Measurements from ENCODE around the gene CS.

The CS gene

DNA sequence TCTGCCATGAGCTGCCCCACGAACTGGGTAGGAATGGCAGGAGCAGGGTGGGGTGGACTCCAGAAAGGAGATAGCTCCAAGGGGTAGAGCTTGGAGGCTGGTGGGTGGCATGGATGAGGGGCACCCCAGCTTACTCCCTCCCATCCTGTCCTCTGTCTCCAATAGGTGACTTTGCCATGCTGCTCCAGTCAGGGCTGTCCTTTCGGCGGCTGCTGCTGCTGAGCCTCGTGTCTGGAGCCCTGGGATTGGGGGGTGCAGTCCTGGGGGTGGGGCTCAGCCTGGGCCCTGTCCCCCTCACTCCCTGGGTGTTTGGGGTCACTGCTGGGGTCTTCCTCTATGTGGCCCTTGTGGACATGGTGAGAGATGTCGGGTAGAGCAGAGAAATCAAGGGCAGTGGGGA lies 63.1 kb downstream of the CS start:
- H3K27me3 ChIP-seq (ENCODE audit: insufficient read depth, low read length): no peaks in the 10 kb centered on the region
- H3K36me3 ChIP-seq (ENCODE audit: insufficient read depth, low read depth, low read length): peaks cover 33% of the 10 kb centered on the region
- H3K4me3 ChIP-seq (ENCODE audit: low read length): no peak overlapping the region
- H3K9ac ChIP-seq (ENCODE audit: low read depth, low read length): no peak overlapping the region
- H3K4me1 ChIP-seq (ENCODE audit: insufficient read depth, low read length): no peaks in the 10 kb centered on the region
- no peaks in the 10 kb centered on the region for H3K9me3 ChIP-seq (ENCODE audit: insufficient read depth, low read depth, low read length)
- no peak overlapping the region for H3K27ac ChIP-seq (ENCODE audit: low read length)

DNA sequence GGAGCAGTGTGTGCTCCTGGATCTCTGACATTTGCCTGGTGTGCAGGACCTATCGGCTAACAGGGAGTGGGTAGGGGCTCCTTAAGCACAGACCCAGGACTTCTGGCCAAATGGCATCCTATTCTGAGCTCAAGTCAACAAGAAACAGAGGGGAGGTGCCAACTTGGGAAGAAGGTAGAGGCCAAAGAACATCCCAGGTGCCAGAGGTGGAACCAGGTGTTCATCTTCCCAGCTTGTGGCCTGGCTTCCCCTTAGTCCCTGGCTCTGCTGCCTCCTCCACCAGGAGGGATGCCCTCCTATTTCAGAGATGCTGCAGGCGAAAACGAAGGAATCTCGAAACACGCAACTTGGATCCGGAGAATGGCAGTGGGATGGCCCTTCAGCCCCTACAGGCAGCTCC lies 64.0 kb downstream of the CS start:
- H3K4me3 ChIP-seq (ENCODE audit: low read length): no peak overlapping the region
- no peaks in the 10 kb centered on the region for H3K4me1 ChIP-seq (ENCODE audit: insufficient read depth, low read length)
- no peak overlapping the region for H3K9ac ChIP-seq (ENCODE audit: low read depth, low read length)
- H3K27ac ChIP-seq (ENCODE audit: low read length): no peak overlapping the region
- H3K9me3 ChIP-seq (ENCODE audit: insufficient read depth, low read depth, low read length): no peaks in the 10 kb centered on the region
- H3K36me3 ChIP-seq (ENCODE audit: insufficient read depth, low read depth, low read length): peaks cover 24% of the 10 kb centered on the region
- H3K27me3 ChIP-seq (ENCODE audit: insufficient read depth, low read length): no peaks in the 10 kb centered on the region

DNA sequence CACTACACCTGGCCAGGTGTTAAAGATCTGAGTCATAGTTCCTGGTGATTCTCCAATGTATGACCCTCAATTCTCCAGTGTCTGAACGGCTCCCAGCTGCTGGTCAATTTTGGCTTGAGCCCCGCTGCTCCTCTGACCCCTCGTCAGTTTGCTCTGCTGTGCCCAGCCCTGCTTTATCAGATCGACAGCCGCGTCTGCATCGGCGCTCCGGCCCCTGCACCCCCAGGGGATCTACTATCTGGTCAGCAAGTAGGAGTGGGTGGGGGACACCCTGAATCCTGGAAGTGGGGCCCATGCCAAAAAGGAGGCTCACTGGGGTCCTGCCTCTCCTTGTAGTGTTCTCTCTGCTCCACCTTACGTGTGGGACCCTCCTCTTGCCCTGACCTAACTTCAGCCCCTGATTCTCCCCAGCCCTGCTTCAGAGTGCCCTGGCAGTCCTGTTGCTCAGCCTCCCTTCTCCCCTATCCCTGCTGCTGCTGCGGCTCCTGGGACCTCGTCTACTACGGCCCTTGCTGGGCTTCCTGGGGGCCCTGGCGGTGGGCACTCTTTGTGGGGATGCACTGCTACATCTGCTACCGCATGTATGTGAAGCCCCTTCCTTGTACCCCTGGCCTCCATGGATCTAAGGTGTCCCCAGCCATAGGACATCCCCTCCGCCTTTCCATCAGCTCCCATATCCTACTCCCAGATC lies 65.2 kb downstream of the CS start:
- H3K9me3 ChIP-seq (ENCODE audit: insufficient read depth, low read depth, low read length): no peaks in the 10 kb centered on the region
- H3K9ac ChIP-seq (ENCODE audit: low read depth, low read length): no peak overlapping the region
- no peaks in the 10 kb centered on the region for H3K27me3 ChIP-seq (ENCODE audit: insufficient read depth, low read length)
- H3K4me3 ChIP-seq (ENCODE audit: low read length): no peak overlapping the region
- no peak overlapping the region for H3K27ac ChIP-seq (ENCODE audit: low read length)
- H3K4me1 ChIP-seq (ENCODE audit: insufficient read depth, low read length): no peaks in the 10 kb centered on the region; the same call in 1 of the 2 replicates
- H3K36me3 ChIP-seq (ENCODE audit: insufficient read depth, low read depth, low read length): peaks cover 12% of the 10 kb centered on the region; the same call in 1 of the 2 replicates

DNA sequence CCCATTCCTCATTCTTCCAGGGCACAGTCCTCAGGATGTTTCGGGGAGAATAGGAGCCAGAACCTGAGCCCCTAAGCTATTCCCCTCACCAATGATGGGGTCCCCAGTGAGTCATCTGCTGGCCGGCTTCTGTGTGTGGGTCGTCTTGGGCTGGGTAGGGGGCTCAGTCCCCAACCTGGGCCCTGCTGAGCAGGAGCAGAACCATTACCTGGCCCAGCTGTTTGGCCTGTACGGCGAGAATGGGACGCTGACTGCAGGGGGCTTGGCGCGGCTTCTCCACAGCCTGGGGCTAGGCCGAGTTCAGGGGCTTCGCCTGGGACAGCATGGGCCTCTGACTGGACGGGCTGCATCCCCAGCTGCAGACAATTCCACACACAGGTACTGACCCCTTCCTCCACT lies 68.9 kb downstream of the CS start:
- Histone ChIP-seq H3K4me3 (ENCODE audit: low read length) (no peak overlapping the region), H3K9me3 (ENCODE audit: insufficient read depth, low read depth, low read length) (no peaks in the 10 kb centered on the region), H3K9ac (ENCODE audit: low read depth, low read length) (no peak overlapping the region), H3K4me1 (ENCODE audit: insufficient read depth, low read length) (no peaks in the 10 kb centered on the region; the same call in 1 of the 2 replicates), H3K27me3 (ENCODE audit: insufficient read depth, low read length) (no peaks in the 10 kb centered on the region), H3K27ac (ENCODE audit: low read length) (no peak overlapping the region), H3K36me3 (ENCODE audit: insufficient read depth, low read depth, low read length) (peaks cover 7% of the 10 kb centered on the region; the same call in 1 of the 2 replicates)

DNA sequence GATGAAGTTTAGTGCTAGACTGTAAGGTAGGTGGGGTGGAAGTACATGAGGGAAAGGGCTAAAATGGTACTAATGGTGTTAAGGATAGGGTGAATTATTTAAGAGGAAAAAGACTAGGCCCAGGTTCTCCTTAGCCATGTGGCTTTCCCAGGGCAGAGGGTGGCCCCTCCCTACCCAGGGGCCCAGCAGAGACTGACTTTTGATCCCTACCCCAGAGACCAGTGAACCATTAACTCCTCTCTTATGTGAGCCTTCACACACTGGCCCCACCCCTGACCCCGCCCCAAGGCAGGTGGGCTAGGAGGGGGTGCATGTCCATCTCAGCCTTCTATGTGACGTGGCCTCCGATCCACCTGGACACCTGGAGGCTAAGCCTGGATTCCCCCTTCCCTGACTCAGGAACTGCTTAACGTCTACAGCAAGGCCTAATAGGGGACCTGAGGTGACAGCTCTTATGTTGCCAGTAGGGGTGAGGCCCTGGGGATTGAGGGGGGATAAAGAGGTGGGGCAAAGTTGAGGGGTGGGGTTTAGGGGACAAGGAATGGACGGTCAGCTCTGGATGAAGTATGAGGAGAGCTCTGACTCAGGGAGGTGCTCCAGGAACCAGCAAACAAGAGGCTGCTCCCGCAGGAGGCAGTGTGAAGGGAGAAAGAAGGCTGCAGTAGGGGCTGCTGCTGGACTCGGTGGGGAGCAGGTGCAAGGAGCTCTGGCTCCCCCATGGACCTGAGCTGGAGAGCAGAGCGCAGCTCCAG lies 69.5 kb downstream of the CS start:
- peaks cover 8% of the 10 kb centered on the region; the same call in 1 of the 2 replicates for H3K36me3 ChIP-seq (ENCODE audit: insufficient read depth, low read depth, low read length)
- H3K4me1 ChIP-seq (ENCODE audit: insufficient read depth, low read length): no peaks in the 10 kb centered on the region; the same call in 1 of the 2 replicates
- no peaks in the 10 kb centered on the region for H3K9me3 ChIP-seq (ENCODE audit: insufficient read depth, low read depth, low read length)
- no peak overlapping the region for H3K9ac ChIP-seq (ENCODE audit: low read depth, low read length)
- H3K27me3 ChIP-seq (ENCODE audit: insufficient read depth, low read length): no peaks in the 10 kb centered on the region
- no peak overlapping the region for H3K4me3 ChIP-seq (ENCODE audit: low read length)
- H3K27ac ChIP-seq (ENCODE audit: low read length): no peak overlapping the region

DNA sequence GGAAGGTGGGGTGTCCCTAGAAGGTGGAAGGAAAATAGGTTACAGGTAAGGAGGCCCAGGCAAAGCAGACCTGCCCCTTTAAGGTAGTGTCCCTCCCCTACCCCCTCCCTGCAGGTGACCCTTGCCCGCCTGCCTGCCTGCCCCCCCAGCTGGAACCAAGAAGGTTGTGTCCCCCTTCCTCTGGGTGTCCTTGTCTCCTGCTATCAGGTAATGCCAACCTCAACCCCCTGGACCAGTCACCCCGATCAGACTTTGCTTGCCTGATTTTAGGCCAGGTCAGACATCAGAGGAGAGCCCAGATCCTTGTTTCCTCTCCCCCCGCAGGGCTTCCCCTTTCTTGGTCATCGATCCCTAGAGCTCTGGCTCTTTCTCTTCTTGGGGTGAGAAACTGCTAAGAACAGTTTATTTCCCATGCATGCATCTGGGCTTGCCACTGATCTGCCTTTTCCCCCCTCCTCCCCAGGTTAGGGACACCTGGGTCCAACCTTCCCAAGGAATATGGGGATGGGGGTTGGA lies 70.2 kb downstream of the CS start, which contains the start of gene SLC39A5:
SLC39A5 (plus strand) TSS at position 136 of the 516 bp plus-strand sequence. CDS start 1,224 bp downstream, outside the sequence.
- Histone ChIP-seq H3K27me3 (ENCODE audit: insufficient read depth, low read length) (no peaks in the 10 kb centered on the region), H3K4me1 (ENCODE audit: insufficient read depth, low read length) (no peaks in the 10 kb centered on the region; the same call in 1 of the 2 replicates), H3K9me3 (ENCODE audit: insufficient read depth, low read depth, low read length) (no peaks in the 10 kb centered on the region), H3K4me3 (ENCODE audit: low read length) (no peak within 1 kb of the TSS), H3K9ac (ENCODE audit: low read depth, low read length) (no peak within 1 kb of the TSS), H3K27ac (ENCODE audit: low read length) (no peak within 1 kb of the TSS), H3K36me3 (ENCODE audit: insufficient read depth, low read depth, low read length) (peaks cover 10% of the 10 kb centered on the region; the same call in 1 of the 2 replicates)

DNA sequence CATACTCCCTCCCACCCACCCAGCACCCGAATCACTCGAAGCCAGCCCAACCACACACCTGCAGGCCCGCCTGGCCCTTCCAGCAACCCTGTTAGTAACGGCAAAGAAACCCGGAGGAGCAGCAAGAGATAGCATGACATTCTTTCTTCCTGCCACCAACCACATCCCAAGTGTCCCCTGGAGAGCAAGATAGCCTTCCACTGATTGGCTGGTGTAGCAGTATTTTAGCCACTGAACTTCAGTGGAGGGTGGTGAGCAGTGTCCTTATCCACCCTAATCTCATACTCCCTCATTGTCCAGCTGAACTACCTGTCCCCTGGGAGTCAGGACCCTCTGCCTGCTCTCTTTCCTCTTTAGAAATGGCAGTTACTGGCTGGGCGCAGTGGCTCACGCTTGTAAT lies 71.0 kb downstream of the CS start:
- H3K4me3 ChIP-seq (ENCODE audit: low read length): no peak overlapping the region
- no peaks in the 10 kb centered on the region for H3K9me3 ChIP-seq (ENCODE audit: insufficient read depth, low read depth, low read length)
- H3K27ac ChIP-seq (ENCODE audit: low read length): no peak overlapping the region
- peaks cover 10% of the 10 kb centered on the region; the same call in 1 of the 2 replicates for H3K36me3 ChIP-seq (ENCODE audit: insufficient read depth, low read depth, low read length)
- H3K27me3 ChIP-seq (ENCODE audit: insufficient read depth, low read length): no peaks in the 10 kb centered on the region
- H3K9ac ChIP-seq (ENCODE audit: low read depth, low read length): no peak overlapping the region
- no peaks in the 10 kb centered on the region; the same call in 1 of the 2 replicates for H3K4me1 ChIP-seq (ENCODE audit: insufficient read depth, low read length)

DNA sequence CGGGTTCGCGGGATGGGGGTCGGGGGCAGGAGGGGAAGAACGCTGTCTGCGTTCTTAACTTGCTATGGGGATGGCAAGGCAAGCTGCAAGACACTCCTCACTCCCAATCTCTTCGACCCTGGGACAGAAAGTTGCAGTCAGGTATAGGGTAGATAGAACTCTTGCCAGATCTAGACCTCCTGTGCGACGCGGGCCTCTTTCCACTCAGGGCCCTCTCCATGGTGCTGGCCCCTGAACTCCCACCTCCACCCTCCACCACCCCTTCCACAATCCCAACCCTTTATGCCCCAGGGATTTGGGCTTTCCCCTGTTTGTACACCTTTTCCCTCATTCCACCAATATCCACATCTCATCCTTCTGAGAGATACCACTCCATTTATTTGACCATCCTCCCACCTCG lies 75.2 kb downstream of the CS start:
- H3K27ac ChIP-seq (ENCODE audit: low read length): no peak overlapping the region
- H3K36me3 ChIP-seq (ENCODE audit: insufficient read depth, low read depth, low read length): peaks cover 10% of the 10 kb centered on the region; the same call in 1 of the 2 replicates
- peak overlapping the region; percentile 87 for H3K4me3 ChIP-seq (ENCODE audit: low read length)
- H3K9me3 ChIP-seq (ENCODE audit: insufficient read depth, low read depth, low read length): no peaks in the 10 kb centered on the region
- no peaks in the 10 kb centered on the region for H3K27me3 ChIP-seq (ENCODE audit: insufficient read depth, low read length)
- peak overlapping the region; percentile 88; the same call in 1 of the 2 replicates for H3K9ac ChIP-seq (ENCODE audit: low read depth, low read length)
- peaks cover 13% of the 10 kb centered on the region; the same call in 1 of the 2 replicates for H3K4me1 ChIP-seq (ENCODE audit: insufficient read depth, low read length)

DNA sequence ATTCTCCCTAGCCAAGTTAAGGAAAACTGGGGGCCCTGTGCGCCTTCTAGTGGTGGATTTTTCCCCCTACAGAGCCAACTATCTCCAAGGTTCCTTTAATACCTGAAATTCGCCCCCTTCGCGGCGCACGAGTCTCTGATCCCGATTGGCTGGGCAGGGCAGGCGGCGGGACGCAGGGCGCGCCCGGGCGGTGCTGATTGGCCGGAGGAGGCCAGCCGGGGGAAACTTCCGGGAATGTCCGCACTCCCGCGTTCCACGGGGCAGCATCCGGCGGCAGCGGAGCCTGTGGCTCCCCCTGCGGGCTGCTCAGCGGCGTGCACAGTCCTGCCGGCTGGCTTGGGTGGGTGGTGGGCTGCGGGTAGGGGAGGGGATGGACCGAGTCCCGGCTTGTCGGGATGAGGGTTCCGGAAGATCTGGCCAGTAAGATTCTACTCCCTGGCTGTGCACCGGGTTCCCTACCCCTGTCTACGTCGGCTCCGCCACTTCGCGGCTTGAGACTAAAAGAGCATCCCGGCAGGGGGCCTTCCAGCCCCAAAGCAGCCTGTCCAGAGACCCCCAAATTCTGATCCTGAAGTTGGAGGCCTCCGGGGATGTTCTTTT lies 75.9 kb downstream of the CS start, which contains the start of gene NABP2:
NABP2 (plus strand) TSS at position 241 of the 600 bp plus-strand sequence. CDS start 515 bp downstream, outside the sequence.
- H3K27ac ChIP-seq (ENCODE audit: low read length): peak within 1 kb of the TSS; percentile 46
- no peaks in the 10 kb centered on the region for H3K9me3 ChIP-seq (ENCODE audit: insufficient read depth, low read depth, low read length)
- peaks cover 10% of the 10 kb centered on the region; the same call in 1 of the 2 replicates for H3K36me3 ChIP-seq (ENCODE audit: insufficient read depth, low read depth, low read length)
- H3K9ac ChIP-seq (ENCODE audit: low read depth, low read length): peak within 1 kb of the TSS; percentile 88; the same call in 1 of the 2 replicates
- no peaks in the 10 kb centered on the region for H3K27me3 ChIP-seq (ENCODE audit: insufficient read depth, low read length)
- H3K4me3 ChIP-seq (ENCODE audit: low read length): peak within 1 kb of the TSS; percentile 87
- peaks cover 13% of the 10 kb centered on the region; the same call in 1 of the 2 replicates for H3K4me1 ChIP-seq (ENCODE audit: insufficient read depth, low read length)

DNA sequence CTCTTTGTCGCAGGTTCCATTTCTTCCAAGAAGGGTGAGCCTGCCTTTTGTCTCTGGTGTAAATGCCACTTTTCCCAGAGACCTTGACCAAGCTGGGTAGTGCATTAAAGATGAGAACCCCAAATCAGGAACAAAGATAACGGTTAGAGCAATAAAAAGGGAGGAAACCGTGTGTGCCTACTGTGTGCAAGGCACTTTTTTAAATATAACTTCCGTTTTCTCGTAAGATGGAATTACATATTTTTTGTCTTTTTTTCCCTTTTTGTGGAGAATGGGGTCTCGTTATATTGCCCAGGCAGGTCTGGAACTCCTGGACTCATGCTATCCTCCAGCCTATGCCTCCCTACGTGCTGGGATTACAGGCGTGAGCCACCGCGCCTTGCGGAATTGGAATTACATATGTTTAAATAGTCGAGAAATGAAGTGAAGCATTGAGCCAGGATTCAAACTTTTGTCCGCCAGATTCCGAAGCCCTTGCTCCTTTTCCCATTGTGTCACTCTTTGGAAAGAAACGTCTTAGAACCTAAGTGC lies 76.5 kb downstream of the CS start:
- H3K27me3 ChIP-seq (ENCODE audit: insufficient read depth, low read length): no peaks in the 10 kb centered on the region
- H3K4me3 ChIP-seq (ENCODE audit: low read length): peak overlapping the region; percentile 50; the same call in 1 of the 2 replicates
- H3K9ac ChIP-seq (ENCODE audit: low read depth, low read length): peak overlapping the region; percentile 64; the same call in 1 of the 2 replicates
- peaks cover 13% of the 10 kb centered on the region; the same call in 1 of the 2 replicates for H3K4me1 ChIP-seq (ENCODE audit: insufficient read depth, low read length)
- H3K36me3 ChIP-seq (ENCODE audit: insufficient read depth, low read depth, low read length): peaks cover 10% of the 10 kb centered on the region; the same call in 1 of the 2 replicates
- H3K9me3 ChIP-seq (ENCODE audit: insufficient read depth, low read depth, low read length): no peaks in the 10 kb centered on the region
- peak overlapping the region; percentile 46 for H3K27ac ChIP-seq (ENCODE audit: low read length)

DNA sequence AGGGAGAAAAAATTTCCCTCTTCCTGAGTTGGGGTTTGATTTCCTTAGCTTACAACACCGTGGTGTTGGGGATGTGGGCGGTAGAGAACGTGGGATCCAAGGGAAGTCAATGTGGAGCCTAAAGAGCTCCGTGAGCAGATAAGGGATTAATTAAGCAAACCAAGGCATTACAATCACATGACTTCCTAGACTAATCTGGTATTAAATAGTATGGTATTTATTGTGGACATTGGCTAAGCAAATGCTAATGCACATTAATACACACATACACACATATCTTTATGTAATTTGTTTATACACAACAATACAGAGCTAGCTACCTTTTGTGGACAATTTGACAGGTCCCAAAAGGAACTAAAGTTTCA lies 77.6 kb downstream of the CS start:
- Histone ChIP-seq H3K27ac (ENCODE audit: low read length) (peak overlapping the region; percentile 93), H3K9me3 (ENCODE audit: insufficient read depth, low read depth, low read length) (no peaks in the 10 kb centered on the region), H3K9ac (ENCODE audit: low read depth, low read length) (peak overlapping the region; percentile 94; the same call in 1 of the 2 replicates), H3K27me3 (ENCODE audit: insufficient read depth, low read length) (no peaks in the 10 kb centered on the region), H3K36me3 (ENCODE audit: insufficient read depth, low read depth, low read length) (peaks cover 13% of the 10 kb centered on the region), H3K4me1 (ENCODE audit: insufficient read depth, low read length) (peaks cover 13% of the 10 kb centered on the region; the same call in 1 of the 2 replicates), H3K4me3 (ENCODE audit: low read length) (peak overlapping the region; percentile 95)
